GM12878 (cell line): ENCODE results near the gene TNKS2.

ENCODE experiments used
- BHLHE40 ChIP-seq, 2 experiments: fragments of 450-650 bp in 1 of 2; IDR thresholded peaks; 2 replicates each; pipeline ENCODE4 v1.6.1; 2011 to 2017; ENCODE audit warnings: low read depth in 2 of 2, borderline replicate concordance in 1 of 2, improper control_type of control experiment in 1 of 2, low read length in 1 of 2, mild to moderate bottlenecking in 1 of 2
- CHD2 ChIP-seq: IDR thresholded peaks from 2 replicates; pipeline ENCODE4 v1.6.1; 2011; ENCODE audit warnings: low read depth, low read length, improper control_type of control experiment, borderline replicate concordance
- CTCF ChIP-seq, 3 experiments: IDR thresholded peaks in 2 of 3; conservative IDR thresholded peaks in 1 of 3; 2 replicates each; pipeline ENCODE4 v1.5.1; 2011; ENCODE audit warnings: low read depth in 3 of 3, low read length in 3 of 3, mild to moderate bottlenecking in 3 of 3, control low read depth in 2 of 3, moderate library complexity in 2 of 3, inconsistent platforms in 1 of 3, mixed read lengths in 1 of 3; ENCODE audit not compliant: control insufficient read depth in 2 of 3, insufficient read depth in 1 of 3; ENCODE audit errors: extremely low read depth in 1 of 3
- EP300 ChIP-seq, 2 experiments: fragments of 150-350 bp in 1 of 2; IDR thresholded peaks; 2 replicates each; pipeline ENCODE4 v1.6.1; 2011 to 2012; ENCODE audit warnings: low read depth in 2 of 2, low read length in 2 of 2, borderline replicate concordance in 1 of 2, improper control_type of control experiment in 1 of 2, inconsistent platforms in 1 of 2; ENCODE audit not compliant: control insufficient read depth in 1 of 2
- FOS ChIP-seq: IDR thresholded peaks from 3 replicates; pipeline ENCODE4 v1.6.1; 2011; ENCODE audit warnings: borderline replicate concordance; ENCODE audit not compliant: insufficient read length; ENCODE audit errors: extremely low read depth
- FOXM1 ChIP-seq: IDR thresholded peaks from 2 replicates; pipeline ENCODE4 v1.6.1; 2012; ENCODE audit warnings: low read depth, mild to moderate bottlenecking, inconsistent platforms, low read length, moderate library complexity
- POLR2A ChIP-seq: IDR thresholded peaks from 2 replicates; pipeline ENCODE4 v1.6.1; 2011; ENCODE audit warnings: low read depth, mild to moderate bottlenecking, low read length
- SIN3A ChIP-seq: IDR thresholded peaks from 2 replicates; pipeline ENCODE4 v1.6.1; 2012; ENCODE audit warnings: low read depth, low read length, improper control_type of control experiment
- USF1 ChIP-seq: IDR thresholded peaks from 2 replicates; pipeline ENCODE4 v1.6.1; 2011; ENCODE audit warnings: borderline replicate concordance, low read depth, mild to moderate bottlenecking, moderate library complexity, mixed read lengths, low read length; ENCODE audit not compliant: insufficient read depth; ENCODE audit errors: extremely low read length
- USF2 ChIP-seq: IDR thresholded peaks from 2 replicates; pipeline ENCODE4 v1.6.1; 2011; ENCODE audit warnings: low read depth, low read length, improper control_type of control experiment, borderline replicate concordance

GRCh38 chr10:91762878-91763277 lies 35.3 kb upstream of the TNKS2 start:
- TF ChIP-seq CTCF (IDR thresholded peaks at IDR 0.05 in 2 of 3, conservative IDR thresholded peaks at IDR 0.05 in 1 of 3; ENCODE audit: control insufficient read depth in 2 of 3, extremely low read depth in 1 of 3, insufficient read depth in 1 of 3, low read depth in 3 of 3, low read length in 3 of 3) (no peak), USF2 (no peak), CHD2 (no peak), BHLHE40 (IDR thresholded peaks at IDR 0.05; ENCODE audit: borderline replicate concordance in 1 of 2, low read depth in 2 of 2, low read length in 1 of 2) (no peak), FOXM1 (no peak), POLR2A (no peak), SIN3A (no peak), EP300 (IDR thresholded peaks at IDR 0.05; ENCODE audit: borderline replicate concordance in 1 of 2, control insufficient read depth in 1 of 2, low read depth in 2 of 2, low read length in 2 of 2) (no peak), FOS (no peak), USF1 (no peak)
